ENCODE data around the gene TMEM203. TPM values are rescaled to one million over a fixed set of nuclear protein-coding genes. Genes with fewer than 3 reads are reported as not detected.

The TMEM203 gene
- total RNA-seq, 4 donors from 2014 or later, result 29.7 to 47.3 (median 38.4) TPM

- H3K36me3 ChIP-seq, result peaks cover 29 to 49% of the 10 kb centered on the region in 2 donors
- intact Hi-C loops (cut with DNase I), result loop anchor here (5.0 kb wide), 1 partner anchor 41 kb away; the partner anchor contains the start of genes CYSRT1 and RNF224
- TF ChIP-seq, protein P1, sequence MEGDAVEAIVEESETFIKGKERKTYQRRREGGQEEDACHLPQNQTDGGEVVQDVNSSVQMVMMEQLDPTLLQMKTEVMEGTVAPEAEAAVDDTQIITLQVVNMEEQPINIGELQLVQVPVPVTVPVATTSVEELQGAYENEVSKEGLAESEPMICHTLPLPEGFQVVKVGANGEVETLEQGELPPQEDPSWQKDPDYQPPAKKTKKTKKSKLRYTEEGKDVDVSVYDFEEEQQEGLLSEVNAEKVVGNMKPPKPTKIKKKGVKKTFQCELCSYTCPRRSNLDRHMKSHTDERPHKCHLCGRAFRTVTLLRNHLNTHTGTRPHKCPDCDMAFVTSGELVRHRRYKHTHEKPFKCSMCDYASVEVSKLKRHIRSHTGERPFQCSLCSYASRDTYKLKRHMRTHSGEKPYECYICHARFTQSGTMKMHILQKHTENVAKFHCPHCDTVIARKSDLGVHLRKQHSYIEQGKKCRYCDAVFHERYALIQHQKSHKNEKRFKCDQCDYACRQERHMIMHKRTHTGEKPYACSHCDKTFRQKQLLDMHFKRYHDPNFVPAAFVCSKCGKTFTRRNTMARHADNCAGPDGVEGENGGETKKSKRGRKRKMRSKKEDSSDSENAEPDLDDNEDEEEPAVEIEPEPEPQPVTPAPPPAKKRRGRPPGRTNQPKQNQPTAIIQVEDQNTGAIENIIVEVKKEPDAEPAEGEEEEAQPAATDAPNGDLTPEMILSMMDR (IDR thresholded peaks at IDR 0.05), result no peak
- TF ChIP-seq POLR2A (IDR thresholded peaks at IDR 0.05), result no peak
- H3K4me3 ChIP-seq (replicated peaks in 1 of 3), result no peak overlapping the region
- H3K4me1 ChIP-seq, result peaks cover 29 to 30% of the 10 kb centered on the region in 2 donors
- DNase-seq, result no peak
- 49 to 88% methylated on average over 3 of the region's 6 CpGs for WGBS, 2 donors
- H3K27ac ChIP-seq, result no peak overlapping the region
- no peaks in the 10 kb centered on the region for H3K9me3 ChIP-seq
- no peaks in the 10 kb centered on the region for H3K27me3 ChIP-seq
Observed at GRCh38 chr9:137186385-137186784, 19.1 kb downstream of the TMEM203 start.

DNA sequence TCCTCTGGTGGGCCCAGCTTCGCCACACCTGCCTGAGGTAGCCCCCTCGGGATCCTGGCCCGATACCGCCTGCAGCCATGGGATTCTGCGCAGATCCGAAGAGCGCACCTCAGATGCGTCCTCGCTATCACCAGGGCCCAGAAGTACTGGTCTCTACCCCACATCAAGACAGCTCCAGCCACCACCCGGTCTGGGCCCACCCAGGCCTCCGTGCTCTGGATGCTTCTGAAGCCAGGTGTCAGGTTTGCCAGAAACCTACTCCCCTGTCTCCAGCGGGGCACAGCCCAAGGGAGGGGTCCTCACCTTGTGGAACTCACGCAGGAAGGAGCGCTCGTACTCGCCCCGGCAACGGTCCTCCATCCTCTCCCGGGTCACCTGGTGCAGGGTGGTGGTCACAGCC, 19.5 kb downstream of the TMEM203 start:
- peaks cover 33 to 54% of the 10 kb centered on the region in 2 donors for H3K36me3 ChIP-seq
- H3K4me1 ChIP-seq, result peaks cover 29 to 30% of the 10 kb centered on the region in 2 donors
- 96 to 97% methylated on average over 8 to 19 of the region's 19 CpGs for WGBS, 2 donors
- TF ChIP-seq POLR2A (IDR thresholded peaks at IDR 0.05), result no peak
- TF ChIP-seq, protein P1 (IDR thresholded peaks at IDR 0.05), result no peak
- H3K9me3 ChIP-seq, result no peaks in the 10 kb centered on the region
- no peak overlapping the region for H3K4me3 ChIP-seq (replicated peaks in 1 of 3)
- no peaks in the 10 kb centered on the region for H3K27me3 ChIP-seq
- intact Hi-C loops (cut with DNase I), result loop anchor here (5.0 kb wide), 1 partner anchor 41 kb away; the partner anchor contains the start of genes CYSRT1 and RNF224
- no peak for DNase-seq
- H3K27ac ChIP-seq, result no peak overlapping the region

GRCh38 chr9:137184881-137185660, 20.4 kb downstream of the TMEM203 start:
- WGBS, 2 donors, result 94 to 95% methylated on average over 27 to 31 of the region's 48 CpGs
- Histone ChIP-seq H3K9me3 (no peaks in the 10 kb centered on the region), H3K36me3 (peaks cover 34 to 57% of the 10 kb centered on the region in 2 donors), H3K4me1 (peaks cover 26% of the 10 kb centered on the region in 2 donors), H3K27me3 (no peaks in the 10 kb centered on the region), H3K27ac (no peak overlapping the region), H3K4me3 (replicated peaks in 1 of 3) (no peak overlapping the region)
- DNase-seq, result no peak
- intact Hi-C loops (cut with DNase I), result loop anchor here (5.0 kb wide), 1 partner anchor 42 kb away; the partner anchor contains the start of genes CYSRT1 and RNF224
- TF ChIP-seq, protein P1 (IDR thresholded peaks at IDR 0.05), result no peak
- TF ChIP-seq POLR2A (IDR thresholded peaks at IDR 0.05), result no peak

- H3K4me3 ChIP-seq (replicated peaks in 1 of 3), result no peak overlapping the region
- intact Hi-C loops (cut with DNase I), result no loop called here
- peaks cover 16 to 17% of the 10 kb centered on the region in 2 donors for H3K4me1 ChIP-seq
- H3K27me3 ChIP-seq, result no peaks in the 10 kb centered on the region
- TF ChIP-seq, protein P1 (IDR thresholded peaks at IDR 0.05), result no peak
- TF ChIP-seq POLR2A (IDR thresholded peaks at IDR 0.05), result no peak
- 91 to 92% methylated on average over 21 of the region's 27 CpGs for WGBS, 2 donors
- DNase-seq, result no peak
- no peak overlapping the region for H3K27ac ChIP-seq
- H3K36me3 ChIP-seq, result peaks cover 39 to 62% of the 10 kb centered on the region in 2 donors
- no peaks in the 10 kb centered on the region for H3K9me3 ChIP-seq
Observed at GRCh38 chr9:137183980-137184595, 21.4 kb downstream of the TMEM203 start.

- Histone ChIP-seq H3K27ac (no peak overlapping the region), H3K9me3 (no peaks in the 10 kb centered on the region), H3K4me3 (replicated peaks in 1 of 3) (no peak overlapping the region), H3K27me3 (no peaks in the 10 kb centered on the region), H3K4me1 (peaks cover 15 to 17% of the 10 kb centered on the region in 2 donors), H3K36me3 (peaks cover 39 to 68% of the 10 kb centered on the region in 2 donors)
- intact Hi-C loops (cut with DNase I), result no loop called here
- WGBS, 2 donors, result 92 to 100% methylated on average over 6 to 9 of the region's 17 CpGs
- DNase-seq, result no peak
- TF ChIP-seq POLR2A (IDR thresholded peaks at IDR 0.05), result no peak
- TF ChIP-seq, protein P1 (IDR thresholded peaks at IDR 0.05), result no peak
Observed at GRCh38 chr9:137182836-137183235, 22.6 kb downstream of the TMEM203 start.

Measured in thyroid gland (tissue), 4 donors.